Measurements from ENCODE around the gene C1orf174.

The C1orf174 gene

GRCh38 chr1:3948344-3948743 is 48.3 kb upstream of the C1orf174 start:
- TF ChIP-seq TCF4 (CRISPR knock-in tag; IDR thresholded peaks at IDR 0.05; ENCODE audit: borderline replicate concordance) (no peak), SNAI2 (CRISPR knock-in tag; IDR thresholded peaks at IDR 0.05) (no peak), RARB (CRISPR knock-in tag; IDR thresholded peaks at IDR 0.05) (no peak), PATZ1 (CRISPR knock-in tag; IDR thresholded peaks at IDR 0.05; ENCODE audit: borderline replicate concordance) (no peak), BACH2 (CRISPR knock-in tag; IDR thresholded peaks at IDR 0.05; ENCODE audit: borderline replicate concordance) (no peak), ZNF8 (CRISPR knock-in tag; IDR thresholded peaks at IDR 0.05) (no peak), CREB5 (CRISPR knock-in tag; IDR thresholded peaks at IDR 0.05; ENCODE audit: low read depth) (no peak), POU6F1 (CRISPR knock-in tag; IDR thresholded peaks at IDR 0.05; ENCODE audit: borderline replicate concordance, low read depth) (no peak), ZNF565 (CRISPR knock-in tag; conservative IDR thresholded peaks at IDR 0.05; ENCODE audit: low read depth) (no peak), TSHZ2 (CRISPR knock-in tag; IDR thresholded peaks at IDR 0.05) (no peak), ZNF70 (CRISPR knock-in tag; IDR thresholded peaks at IDR 0.05) (no peak), ZFP30 (CRISPR knock-in tag; IDR thresholded peaks at IDR 0.05) (no peak), TOX (CRISPR knock-in tag; IDR thresholded peaks at IDR 0.05; ENCODE audit: borderline replicate concordance) (no peak), GLIS3 (CRISPR knock-in tag; IDR thresholded peaks at IDR 0.05) (no peak), ZC3H10 (CRISPR knock-in tag; IDR thresholded peaks at IDR 0.05) (no peak)

GRCh38 chr1:3945916-3946840 is 46.1 kb upstream of the C1orf174 start:
- TF ChIP-seq PATZ1 (CRISPR knock-in tag; IDR thresholded peaks at IDR 0.05; ENCODE audit: borderline replicate concordance) (no peak), ESRRG (CRISPR knock-in tag; IDR thresholded peaks at IDR 0.05) (no peak), OSR1 (CRISPR knock-in tag; IDR thresholded peaks at IDR 0.05) (no peak), POU6F1 (CRISPR knock-in tag; IDR thresholded peaks at IDR 0.05; ENCODE audit: borderline replicate concordance, low read depth) (no peak), BACH2 (CRISPR knock-in tag; IDR thresholded peaks at IDR 0.05; ENCODE audit: borderline replicate concordance) (no peak), ZNF8 (CRISPR knock-in tag; IDR thresholded peaks at IDR 0.05) (no peak), CREB5 (CRISPR knock-in tag; IDR thresholded peaks at IDR 0.05; ENCODE audit: low read depth) (no peak), ZC3H10 (CRISPR knock-in tag; IDR thresholded peaks at IDR 0.05) (no peak), ZFP3 (CRISPR knock-in tag; IDR thresholded peaks at IDR 0.05) (no peak), RARB (CRISPR knock-in tag; IDR thresholded peaks at IDR 0.05) (no peak), CSRNP3 (CRISPR knock-in tag; IDR thresholded peaks at IDR 0.05) (no peak)
- no peak for ATAC-seq

More at GRCh38 chr1:3948344-3948743, 48.3 kb upstream of the C1orf174 start:
- no peak for ATAC-seq
